MM.1S (cell line): ENCODE results near the gene ZFP69B.

Source experiments
- DNase-seq: peaks from one replicate; pipeline ENCODE4 v3.0.0-alpha.2; 2015
- H2AFZ ChIP-seq: fragments of 300-600 bp; sonication (generic); 2 replicates; pipeline ENCODE4 v1.6.0; 2016; ENCODE audit warnings: antibody characterized with exemption, low read length
- H3F3A ChIP-seq: fragments of 300-600 bp; sonication (generic); 2 replicates; pipeline ENCODE4 v1.6.1; 2016; ENCODE audit warnings: mild to moderate bottlenecking, antibody characterized with exemption, low read length, moderate library complexity, mixed read lengths; ENCODE audit not compliant: insufficient read depth
- H3K27ac ChIP-seq: fragments of 300-600 bp; sonication (generic); 2 replicates; pipeline ENCODE4 v1.5.1; 2016; ENCODE audit warnings: mild to moderate bottlenecking, low read length
- H3K27me3 ChIP-seq: fragments of 300-600 bp; sonication (generic); replicated peaks from 2 replicates; pipeline ENCODE4 v1.6.0; 2016; ENCODE audit warnings: low read length; ENCODE audit not compliant: insufficient read depth
- H3K36me3 ChIP-seq: fragments of 300-600 bp; sonication (generic); replicated peaks from 2 replicates; pipeline ENCODE4 v1.6.1; 2016; ENCODE audit warnings: mild to moderate bottlenecking, low read length, mixed read lengths; ENCODE audit not compliant: insufficient read depth
- H3K4me1 ChIP-seq: fragments of 300-600 bp; sonication (generic); 2 replicates; pipeline ENCODE4 v1.6.1; 2016; ENCODE audit warnings: low read length, mixed read lengths
- H3K4me2 ChIP-seq: fragments of 300-600 bp; sonication (generic); 2 replicates; pipeline ENCODE4 v1.6.0; 2016; ENCODE audit warnings: low read depth, low read length
- H3K4me3 ChIP-seq: fragments of 300-600 bp; sonication (generic); 2 replicates; pipeline ENCODE4 v1.5.1; 2016; ENCODE audit warnings: low read length, mixed read lengths
- H3K79me2 ChIP-seq: fragments of 300-600 bp; sonication (generic); 2 replicates; pipeline ENCODE4 v1.6.1; 2016; ENCODE audit warnings: mixed run types, low read length, mixed read lengths
- H3K9ac ChIP-seq: fragments of 300-600 bp; sonication (generic); 2 replicates; pipeline ENCODE4 v1.6.1; 2016; ENCODE audit warnings: low read length, mixed read lengths
- H3K9me2 ChIP-seq: fragments of 300-600 bp; sonication (generic); replicated peaks from 2 replicates; pipeline ENCODE4 v1.6.1; 2016; ENCODE audit warnings: mild to moderate bottlenecking, low read length, mixed read lengths; ENCODE audit not compliant: insufficient read depth
- H3K9me3 ChIP-seq: fragments of 300-600 bp; sonication (generic); replicated peaks from 2 replicates; pipeline ENCODE4 v1.6.1; 2016; ENCODE audit warnings: mild to moderate bottlenecking, low read length, mixed read lengths; ENCODE audit not compliant: insufficient read depth
- H4K20me1 ChIP-seq: fragments of 300-600 bp; sonication (generic); 2 replicates; pipeline ENCODE4 v1.6.1; 2016; ENCODE audit warnings: mild to moderate bottlenecking, low read length, moderate library complexity, mixed read lengths; ENCODE audit not compliant: insufficient read depth
- EZH2 ChIP-seq: fragments of 300-600 bp; sonication (generic); optimal IDR thresholded peaks from 2 replicates; pipeline ENCODE3; 2017; ENCODE audit warnings: low read depth, mild to moderate bottlenecking, antibody characterized with exemption, low read length, mixed read lengths
- EZH2phosphoT487 ChIP-seq: fragments of 300-600 bp; sonication (generic); IDR thresholded peaks from 2 replicates; pipeline ENCODE4 v1.6.1; 2018; ENCODE audit warnings: antibody characterized with exemption, low read length
- TF ChIP-seq, protein P1 (sequence below): fragments of 300-600 bp; sonication (generic); IDR thresholded peaks from 2 replicates; pipeline ENCODE4 v1.5.1; 2016; ENCODE audit warnings: antibody characterized with exemption, low read length, mixed read lengths

The ZFP69B gene

GRCh38 chr1:40454873-40455272, 4.6 kb downstream of the ZFP69B start:
- Histone ChIP-seq H3K36me3 (no peaks in the 10 kb centered on the region), H3K9me2 (no peaks in the 10 kb centered on the region), H4K20me1 (no peaks in the 10 kb centered on the region), H3K4me3 (no peak overlapping the region), H3K9ac (no peak overlapping the region), H3F3A (0 out of 2 replicates have a peak, but pooled peaks cover 2% of the 10 kb centered on the region), H2AFZ (no peak overlapping the region), H3K27me3 (no peaks in the 10 kb centered on the region), H3K9me3 (no peaks in the 10 kb centered on the region), H3K4me1 (no peaks in the 10 kb centered on the region), H3K4me2 (no peak overlapping the region), H3K27ac (no peak overlapping the region), H3K79me2 (no peaks in the 10 kb centered on the region)
- TF ChIP-seq EZH2phosphoT487: no peak
- TF ChIP-seq, protein P1, sequence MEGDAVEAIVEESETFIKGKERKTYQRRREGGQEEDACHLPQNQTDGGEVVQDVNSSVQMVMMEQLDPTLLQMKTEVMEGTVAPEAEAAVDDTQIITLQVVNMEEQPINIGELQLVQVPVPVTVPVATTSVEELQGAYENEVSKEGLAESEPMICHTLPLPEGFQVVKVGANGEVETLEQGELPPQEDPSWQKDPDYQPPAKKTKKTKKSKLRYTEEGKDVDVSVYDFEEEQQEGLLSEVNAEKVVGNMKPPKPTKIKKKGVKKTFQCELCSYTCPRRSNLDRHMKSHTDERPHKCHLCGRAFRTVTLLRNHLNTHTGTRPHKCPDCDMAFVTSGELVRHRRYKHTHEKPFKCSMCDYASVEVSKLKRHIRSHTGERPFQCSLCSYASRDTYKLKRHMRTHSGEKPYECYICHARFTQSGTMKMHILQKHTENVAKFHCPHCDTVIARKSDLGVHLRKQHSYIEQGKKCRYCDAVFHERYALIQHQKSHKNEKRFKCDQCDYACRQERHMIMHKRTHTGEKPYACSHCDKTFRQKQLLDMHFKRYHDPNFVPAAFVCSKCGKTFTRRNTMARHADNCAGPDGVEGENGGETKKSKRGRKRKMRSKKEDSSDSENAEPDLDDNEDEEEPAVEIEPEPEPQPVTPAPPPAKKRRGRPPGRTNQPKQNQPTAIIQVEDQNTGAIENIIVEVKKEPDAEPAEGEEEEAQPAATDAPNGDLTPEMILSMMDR: no peak
- no peak for TF ChIP-seq EZH2
- DNase-seq: no peak

GRCh38 chr1:40462956-40463590, 12.8 kb downstream of the ZFP69B start:
- Histone ChIP-seq H3K79me2 (no peaks in the 10 kb centered on the region), H3K9me3 (0 out of 2 replicates have a peak, but pooled peaks cover 5% of the 10 kb centered on the region)

DNA sequence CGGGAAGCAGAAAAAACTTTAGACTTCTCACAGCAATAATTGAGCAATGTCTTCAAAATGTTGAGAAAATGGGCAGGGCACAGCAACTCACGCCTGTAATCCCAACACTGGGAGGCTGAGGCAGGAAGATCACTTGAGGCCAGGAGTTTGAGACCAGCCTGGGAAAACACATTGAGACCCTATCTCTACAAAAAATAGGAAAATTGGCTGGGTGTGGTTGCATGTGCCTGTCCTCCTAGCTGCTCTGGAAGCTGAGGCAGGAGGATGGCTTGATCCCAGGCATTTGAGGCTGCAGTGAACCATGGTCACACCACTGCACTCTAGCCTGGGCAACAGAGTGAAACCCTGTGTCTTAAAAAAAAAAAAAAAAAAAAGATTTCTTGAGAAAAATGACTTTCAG, 19.1 kb downstream of the ZFP69B start:
- no peak overlapping the region for H2AFZ ChIP-seq
- H3K9me2 ChIP-seq: no peaks in the 10 kb centered on the region
- no peak for DNase-seq
- H3K4me3 ChIP-seq: no peak overlapping the region
- H3K9ac ChIP-seq: no peak overlapping the region
- no peaks in the 10 kb centered on the region for H3K27me3 ChIP-seq
- H3F3A ChIP-seq: no peaks in the 10 kb centered on the region
- TF ChIP-seq, protein P1: no peak
- TF ChIP-seq EZH2 (no peak), EZH2phosphoT487 (no peak)
- no peaks in the 10 kb centered on the region for H3K79me2 ChIP-seq
- no peaks in the 10 kb centered on the region for H4K20me1 ChIP-seq
- H3K27ac ChIP-seq: no peak overlapping the region
- no peaks in the 10 kb centered on the region for H3K4me1 ChIP-seq
- H3K36me3 ChIP-seq: no peaks in the 10 kb centered on the region
- H3K4me2 ChIP-seq: no peak overlapping the region
- H3K9me3 ChIP-seq: 0 out of 2 replicates have a peak, but pooled peaks cover 3% of the 10 kb centered on the region

More at GRCh38 chr1:40462956-40463590, 12.8 kb downstream of the ZFP69B start:
- TF ChIP-seq, protein P1: no peak
- TF ChIP-seq EZH2phosphoT487: no peak
- no peak for TF ChIP-seq EZH2
- Histone ChIP-seq H3K9me2 (no peaks in the 10 kb centered on the region), H3K4me3 (no peak overlapping the region), H3K4me1 (no peaks in the 10 kb centered on the region), H3K4me2 (no peak overlapping the region), H4K20me1 (no peaks in the 10 kb centered on the region), H3K27ac (no peak overlapping the region), H3K36me3 (peaks cover 8% of the 10 kb centered on the region; the same call in 1 of the 2 replicates), H3F3A (no peaks in the 10 kb centered on the region), H2AFZ (no peak overlapping the region), H3K9ac (no peak overlapping the region), H3K27me3 (no peaks in the 10 kb centered on the region)
- no peak for DNase-seq
